ENCODE data around the gene FBLN2. TPM values are rescaled to one million over a fixed set of nuclear protein-coding genes. Genes with fewer than 3 reads are reported as not detected.

The FBLN2 gene
- total RNA-seq, 1 experiment from 2014 or later = 36.7 TPM

DNA sequence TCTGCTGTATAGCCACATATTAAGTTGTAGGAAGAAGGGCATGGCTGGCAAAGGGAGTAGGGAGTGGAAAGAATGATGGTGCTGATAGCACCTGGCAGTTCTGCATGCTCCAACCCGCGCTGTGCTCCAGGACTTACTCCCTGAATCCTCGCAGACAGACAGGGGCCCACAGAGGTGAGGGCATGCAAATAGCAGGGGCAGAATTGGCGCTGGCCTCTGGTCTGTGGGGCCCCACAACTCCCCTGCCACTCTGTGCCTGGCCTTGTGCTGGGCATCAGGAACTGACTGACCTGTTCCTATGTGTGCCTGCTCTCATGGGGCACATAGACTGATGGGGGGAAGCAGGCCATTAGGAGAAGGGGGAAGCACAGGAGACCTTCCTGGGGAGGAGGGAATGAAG, 47.9 kb upstream of the FBLN2 start:
- no peaks in the 10 kb centered on the region for H3K4me1 ChIP-seq
- Mint-ChIP-seq H3K36me3 (ENCODE audit: insufficient read depth, unreplicated experiment) (peaks cover 5% of the 10 kb centered on the region), H3K9me3 (ENCODE audit: unreplicated experiment) (no peaks in the 10 kb centered on the region), H3K27ac (ENCODE audit: unreplicated experiment) (no peak overlapping the region), H3K27me3 (ENCODE audit: insufficient read depth, unreplicated experiment) (no peaks in the 10 kb centered on the region), H3K4me1 (ENCODE audit: low read depth, unreplicated experiment) (no peaks in the 10 kb centered on the region), H3K4me3 (ENCODE audit: unreplicated experiment) (no peak overlapping the region)
- H3K27me3 ChIP-seq (replicated peaks; ENCODE audit: control insufficient read depth, insufficient read depth, low read length) = no peaks in the 10 kb centered on the region
- no peak overlapping the region for H3K4me3 ChIP-seq (ENCODE audit: low read depth, low read length)
- H3K9me3 ChIP-seq = no peaks in the 10 kb centered on the region
- ChIA-PET POLR2A (no interaction called here), CTCF (interaction anchor here (1.8 kb wide), 1 partner anchor 146 kb away, joined by 5 read pairs; no protein-coding TSS in a partner anchor)
- intact Hi-C loops (cut with micrococcal nuclease; ENCODE audit: unreplicated experiment) = loop anchor here (10.0 kb wide), 1 partner anchor 384 kb away; the partner anchor contains the start of gene WNT7A
- no TSS peak for BruUV-seq (replicated peaks)
- TF ChIP-seq, protein P1, sequence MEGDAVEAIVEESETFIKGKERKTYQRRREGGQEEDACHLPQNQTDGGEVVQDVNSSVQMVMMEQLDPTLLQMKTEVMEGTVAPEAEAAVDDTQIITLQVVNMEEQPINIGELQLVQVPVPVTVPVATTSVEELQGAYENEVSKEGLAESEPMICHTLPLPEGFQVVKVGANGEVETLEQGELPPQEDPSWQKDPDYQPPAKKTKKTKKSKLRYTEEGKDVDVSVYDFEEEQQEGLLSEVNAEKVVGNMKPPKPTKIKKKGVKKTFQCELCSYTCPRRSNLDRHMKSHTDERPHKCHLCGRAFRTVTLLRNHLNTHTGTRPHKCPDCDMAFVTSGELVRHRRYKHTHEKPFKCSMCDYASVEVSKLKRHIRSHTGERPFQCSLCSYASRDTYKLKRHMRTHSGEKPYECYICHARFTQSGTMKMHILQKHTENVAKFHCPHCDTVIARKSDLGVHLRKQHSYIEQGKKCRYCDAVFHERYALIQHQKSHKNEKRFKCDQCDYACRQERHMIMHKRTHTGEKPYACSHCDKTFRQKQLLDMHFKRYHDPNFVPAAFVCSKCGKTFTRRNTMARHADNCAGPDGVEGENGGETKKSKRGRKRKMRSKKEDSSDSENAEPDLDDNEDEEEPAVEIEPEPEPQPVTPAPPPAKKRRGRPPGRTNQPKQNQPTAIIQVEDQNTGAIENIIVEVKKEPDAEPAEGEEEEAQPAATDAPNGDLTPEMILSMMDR (IDR thresholded peaks at IDR 0.05; ENCODE audit: insufficient read depth in 1 of 2, low read depth in 1 of 2, low read length in 1 of 2, severe bottlenecking in 1 of 2, unreplicated experiment in 1 of 2) = no peak
- no peaks in the 10 kb centered on the region; the same call in 1 of the 2 replicates for H3K36me3 ChIP-seq (ENCODE audit: control insufficient read depth, insufficient read depth, low read length)
- DNase-seq = peak in 1 of 2 experiments; percentile 10

DNA sequence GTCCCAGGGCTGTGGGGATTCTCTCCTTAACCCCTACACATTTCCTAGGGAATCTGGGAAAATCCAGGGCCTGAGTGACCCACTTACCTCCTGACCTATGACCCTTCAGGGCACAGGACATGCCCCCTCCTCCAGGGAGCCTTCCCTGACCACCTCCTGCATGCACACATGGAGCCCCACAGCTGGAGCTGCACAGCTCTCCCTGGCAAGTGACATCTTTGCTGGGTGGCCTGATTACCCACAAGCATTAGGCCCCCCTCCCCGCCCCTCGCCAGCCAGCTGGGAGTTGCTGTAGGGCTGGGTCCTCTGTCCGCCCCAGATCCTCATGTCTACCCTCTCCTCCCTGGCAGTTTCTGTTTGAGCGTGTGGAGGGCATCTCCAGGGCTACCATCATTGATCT, 47.4 kb upstream of the FBLN2 start:
- Histone ChIP-seq H3K27me3 (replicated peaks; ENCODE audit: control insufficient read depth, insufficient read depth, low read length) (no peaks in the 10 kb centered on the region), H3K36me3 (ENCODE audit: control insufficient read depth, insufficient read depth, low read length) (no peaks in the 10 kb centered on the region; the same call in 1 of the 2 replicates), H3K4me1 (no peaks in the 10 kb centered on the region), H3K4me3 (ENCODE audit: low read depth, low read length) (no peak overlapping the region), H3K9me3 (no peaks in the 10 kb centered on the region)
- TF ChIP-seq, protein P1 (IDR thresholded peaks at IDR 0.05; ENCODE audit: insufficient read depth in 1 of 2, low read depth in 1 of 2, low read length in 1 of 2, severe bottlenecking in 1 of 2, unreplicated experiment in 1 of 2) = no peak
- H3K4me3 Mint-ChIP-seq (ENCODE audit: unreplicated experiment) = no peak overlapping the region
- POLR2A ChIA-PET = no interaction called here
- no peak overlapping the region for H3K27ac Mint-ChIP-seq (ENCODE audit: unreplicated experiment)
- no TSS peak for BruUV-seq (replicated peaks)
- CTCF ChIA-PET = interaction anchor here (1.8 kb wide), 1 partner anchor 146 kb away, joined by 5 read pairs; no protein-coding TSS in a partner anchor
- DNase-seq = peak in 1 of 2 experiments; percentile 8
- intact Hi-C loops (cut with micrococcal nuclease; ENCODE audit: unreplicated experiment) = loop anchor here (10.0 kb wide), 1 partner anchor 383 kb away; the partner anchor contains the start of gene WNT7A
- peaks cover 5% of the 10 kb centered on the region for H3K36me3 Mint-ChIP-seq (ENCODE audit: insufficient read depth, unreplicated experiment)
- no peaks in the 10 kb centered on the region for H3K9me3 Mint-ChIP-seq (ENCODE audit: unreplicated experiment)
- no peaks in the 10 kb centered on the region for H3K4me1 Mint-ChIP-seq (ENCODE audit: low read depth, unreplicated experiment)
- no peaks in the 10 kb centered on the region for H3K27me3 Mint-ChIP-seq (ENCODE audit: insufficient read depth, unreplicated experiment)

DNA sequence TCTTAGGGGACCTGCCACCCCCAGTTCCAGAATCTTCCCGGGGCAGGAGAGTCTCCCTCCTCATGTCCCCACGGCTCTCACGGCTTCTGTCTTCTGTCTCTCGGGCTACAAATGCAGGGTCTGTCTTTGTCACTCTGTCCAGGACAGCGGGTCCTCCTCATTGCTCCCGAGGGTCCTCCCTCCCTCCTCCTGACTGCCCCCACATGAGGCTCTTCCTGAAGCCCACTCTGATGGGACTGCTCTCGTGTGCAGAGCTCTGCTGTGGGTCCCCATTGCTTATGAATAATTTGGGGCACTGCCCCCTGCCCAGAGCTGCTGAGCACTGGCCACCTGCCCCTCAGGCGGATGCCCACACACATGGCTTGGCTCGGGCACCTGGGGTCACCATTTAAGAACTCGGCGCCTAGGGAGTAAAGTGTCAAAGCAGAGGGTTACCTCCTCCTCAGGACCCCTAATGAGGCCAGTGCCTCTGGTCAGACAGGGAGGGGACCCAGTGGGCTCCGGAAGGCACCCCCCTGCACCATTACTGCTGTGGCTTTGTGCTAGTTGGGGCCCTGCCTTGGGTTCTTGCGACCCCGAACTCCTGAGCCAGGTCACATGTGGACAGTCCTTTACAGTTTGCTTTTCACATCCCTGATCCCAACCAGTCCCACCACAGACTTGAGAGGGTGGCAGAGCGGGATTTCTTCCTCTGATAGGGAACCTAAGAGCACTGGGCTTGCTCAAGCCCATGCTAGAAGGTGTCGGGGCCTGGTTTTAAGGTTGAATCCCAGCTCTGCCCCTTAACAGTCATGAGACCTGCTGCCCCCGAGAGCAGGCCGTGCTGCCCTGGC, 46.8 kb upstream of the FBLN2 start:
- Histone ChIP-seq H3K36me3 (ENCODE audit: control insufficient read depth, insufficient read depth, low read length) (no peaks in the 10 kb centered on the region; the same call in 1 of the 2 replicates), H3K4me1 (no peaks in the 10 kb centered on the region), H3K9me3 (no peaks in the 10 kb centered on the region), H3K27me3 (replicated peaks; ENCODE audit: control insufficient read depth, insufficient read depth, low read length) (no peaks in the 10 kb centered on the region), H3K4me3 (ENCODE audit: low read depth, low read length) (no peak overlapping the region)
- no peaks in the 10 kb centered on the region for H3K4me1 Mint-ChIP-seq (ENCODE audit: low read depth, unreplicated experiment)
- DNase-seq = peak in 1 of 2 experiments; percentile 12
- POLR2A ChIA-PET = no interaction called here
- no peaks in the 10 kb centered on the region for H3K9me3 Mint-ChIP-seq (ENCODE audit: unreplicated experiment)
- no TSS peak for BruUV-seq (replicated peaks)
- intact Hi-C loops (cut with micrococcal nuclease; ENCODE audit: unreplicated experiment) = loop anchor here (10.0 kb wide), 1 partner anchor 383 kb away; the partner anchor contains the start of gene WNT7A
- peaks cover 5% of the 10 kb centered on the region for H3K36me3 Mint-ChIP-seq (ENCODE audit: insufficient read depth, unreplicated experiment)
- no peak overlapping the region for H3K27ac Mint-ChIP-seq (ENCODE audit: unreplicated experiment)
- TF ChIP-seq, protein P1 (IDR thresholded peaks at IDR 0.05; ENCODE audit: insufficient read depth in 1 of 2, low read depth in 1 of 2, low read length in 1 of 2, severe bottlenecking in 1 of 2, unreplicated experiment in 1 of 2) = no peak
- CTCF ChIA-PET = no interaction called here
- no peaks in the 10 kb centered on the region for H3K27me3 Mint-ChIP-seq (ENCODE audit: insufficient read depth, unreplicated experiment)
- no peak overlapping the region for H3K4me3 Mint-ChIP-seq (ENCODE audit: unreplicated experiment)
